IPS DF 6.9 (cell line): ENCODE results near the gene PTPRC.

Source experiments
- DNase-seq: peaks from one replicate; pipeline ENCODE4 v3.0.0-alpha.2; 2013; ENCODE audit warnings: low read depth, low spot score
- H3K27ac ChIP-seq: one replicate; pipeline ENCODE4 v1.5.1; 2013; ENCODE audit warnings: low read length, control low read depth
- H3K27me3 ChIP-seq: 2 replicates; pipeline ENCODE4 v1.6.1; 2013; ENCODE audit warnings: mild to moderate bottlenecking, low read length; ENCODE audit not compliant: control insufficient read depth, insufficient read depth
- H3K36me3 ChIP-seq: 2 replicates; pipeline ENCODE4 v1.6.1; 2013; ENCODE audit warnings: low read length; ENCODE audit not compliant: control insufficient read depth, insufficient read depth
- H3K4me1 ChIP-seq: 2 replicates; pipeline ENCODE4 v1.6.1; 2013; ENCODE audit warnings: low read length; ENCODE audit not compliant: control insufficient read depth, insufficient read depth
- H3K4me3 ChIP-seq: 2 replicates; pipeline ENCODE4 v1.5.1; 2013; ENCODE audit warnings: mild to moderate bottlenecking, low read length
- H3K9me3 ChIP-seq: 2 replicates; pipeline ENCODE4 v1.6.1; 2013; ENCODE audit warnings: low read length, inconsistent platforms; ENCODE audit not compliant: control insufficient read depth, insufficient read depth
- WGBS: extraction: QIAGEN DNeasy Blood & Tissue Kit; methylation state at CpG from one replicate; pipeline ENCODE4 v1.1.7; 2013; ENCODE audit warnings: mixed read lengths, missing lambda C conversion rate; ENCODE audit not compliant: insufficient read length, insufficient coverage; 5-methylcytosine and 5-hydroxymethylcytosine counted together

PTPRC gene

GRCh38 chr1:198778049-198778448, 139.2 kb downstream of the PTPRC start:
- DNase-seq: no peak
- Histone ChIP-seq H3K9me3 (no peaks in the 10 kb centered on the region), H3K27me3 (no peaks in the 10 kb centered on the region), H3K4me3 (no peak overlapping the region), H3K36me3 (no peaks in the 10 kb centered on the region), H3K27ac (no peak overlapping the region), H3K4me1 (peaks cover 1% of the 10 kb centered on the region; the same call in 1 of the 2 replicates)
- WGBS: no CpG with 5 or more reads among the region's 4 CpGs

GRCh38 chr1:198780376-198780775, 141.5 kb downstream of the PTPRC start:
- Histone ChIP-seq H3K27me3 (no peaks in the 10 kb centered on the region), H3K36me3 (no peaks in the 10 kb centered on the region), H3K27ac (no peak overlapping the region), H3K9me3 (no peaks in the 10 kb centered on the region), H3K4me3 (no peak overlapping the region), H3K4me1 (peaks cover 1% of the 10 kb centered on the region; the same call in 1 of the 2 replicates)
- no CpG with 5 or more reads among the region's 1 CpG for WGBS
- no peak for DNase-seq

- H3K27ac ChIP-seq: no peak overlapping the region
- H3K4me3 ChIP-seq: no peak overlapping the region
- H3K27me3 ChIP-seq: no peaks in the 10 kb centered on the region
- peak; percentile 57 for DNase-seq
- no peaks in the 10 kb centered on the region for H3K4me1 ChIP-seq
- no CpG with 5 or more reads among the region's 3 CpGs for WGBS
- H3K9me3 ChIP-seq: no peaks in the 10 kb centered on the region
- no peaks in the 10 kb centered on the region for H3K36me3 ChIP-seq
These were observed 149.8 kb downstream of the PTPRC start for GRCh38 chr1:198788561-198789064.

- Histone ChIP-seq H3K36me3 (no peaks in the 10 kb centered on the region), H3K27ac (no peak overlapping the region), H3K9me3 (no peaks in the 10 kb centered on the region; the same call in 1 of the 2 replicates), H3K4me1 (no peaks in the 10 kb centered on the region), H3K4me3 (no peak overlapping the region), H3K27me3 (no peaks in the 10 kb centered on the region)
- no CpG with 5 or more reads among the region's 3 CpGs for WGBS
- no peak for DNase-seq
These were observed 154.9 kb downstream of the PTPRC start for GRCh38 chr1:198793714-198794113.

- no peak for DNase-seq
- Histone ChIP-seq H3K36me3 (no peaks in the 10 kb centered on the region), H3K4me1 (no peaks in the 10 kb centered on the region), H3K9me3 (no peaks in the 10 kb centered on the region; the same call in 1 of the 2 replicates), H3K27me3 (no peaks in the 10 kb centered on the region), H3K4me3 (no peak overlapping the region), H3K27ac (no peak overlapping the region)
These were observed 155.7 kb downstream of the PTPRC start for GRCh38 chr1:198794498-198794897.

- H3K27me3 ChIP-seq: no peaks in the 10 kb centered on the region
- H3K4me3 ChIP-seq: no peak overlapping the region
- no CpG with 5 or more reads among the region's 2 CpGs for WGBS
- no peaks in the 10 kb centered on the region for H3K4me1 ChIP-seq
- no peaks in the 10 kb centered on the region for H3K36me3 ChIP-seq
- no peaks in the 10 kb centered on the region; the same call in 1 of the 2 replicates for H3K9me3 ChIP-seq
- no peak overlapping the region for H3K27ac ChIP-seq
- DNase-seq: no peak
These were observed 158.8 kb downstream of the PTPRC start for GRCh38 chr1:198797656-198798055.

- Histone ChIP-seq H3K4me3 (no peak overlapping the region), H3K36me3 (no peaks in the 10 kb centered on the region), H3K27me3 (no peaks in the 10 kb centered on the region), H3K4me1 (no peaks in the 10 kb centered on the region), H3K27ac (no peak overlapping the region), H3K9me3 (no peaks in the 10 kb centered on the region; the same call in 1 of the 2 replicates)
- WGBS: no CpG with 5 or more reads among the region's 1 CpG
- no peak for DNase-seq
These were observed 160.1 kb downstream of the PTPRC start for GRCh38 chr1:198798923-198799386.

GRCh38 chr1:198805498-198806151, 166.8 kb downstream of the PTPRC start:
- Histone ChIP-seq H3K36me3 (no peaks in the 10 kb centered on the region), H3K4me1 (no peaks in the 10 kb centered on the region), H3K27me3 (no peaks in the 10 kb centered on the region), H3K4me3 (no peak overlapping the region), H3K27ac (no peak overlapping the region), H3K9me3 (no peaks in the 10 kb centered on the region)
- no peak for DNase-seq
- WGBS: 100% methylated on average over 1 of the region's 5 CpGs

GRCh38 chr1:198806861-198807260, 168.0 kb downstream of the PTPRC start:
- WGBS: no CpG with 5 or more reads among the region's 5 CpGs
- Histone ChIP-seq H3K4me1 (no peaks in the 10 kb centered on the region), H3K9me3 (no peaks in the 10 kb centered on the region), H3K4me3 (no peak overlapping the region), H3K27ac (no peak overlapping the region), H3K27me3 (no peaks in the 10 kb centered on the region), H3K36me3 (no peaks in the 10 kb centered on the region)
- no peak for DNase-seq
